HG03558 (cell line): ENCODE measurements around the gene CDH19.

Experiments
- ATAC-seq: cut with Tn5 transposase; IDR thresholded peaks from one replicate; pipeline ENCODE4 v1.9.1; 2021; ENCODE audit warnings: moderate number of reproducible peaks; ENCODE audit not compliant: unreplicated experiment; ENCODE audit errors: extremely low read depth

The CDH19 gene

GRCh38 chr18:66571845-66572244, 32.0 kb downstream of the CDH19 start:
- ATAC-seq = no peak

GRCh38 chr18:66566616-66567015, 37.3 kb downstream of the CDH19 start:
- ATAC-seq = no peak

DNA sequence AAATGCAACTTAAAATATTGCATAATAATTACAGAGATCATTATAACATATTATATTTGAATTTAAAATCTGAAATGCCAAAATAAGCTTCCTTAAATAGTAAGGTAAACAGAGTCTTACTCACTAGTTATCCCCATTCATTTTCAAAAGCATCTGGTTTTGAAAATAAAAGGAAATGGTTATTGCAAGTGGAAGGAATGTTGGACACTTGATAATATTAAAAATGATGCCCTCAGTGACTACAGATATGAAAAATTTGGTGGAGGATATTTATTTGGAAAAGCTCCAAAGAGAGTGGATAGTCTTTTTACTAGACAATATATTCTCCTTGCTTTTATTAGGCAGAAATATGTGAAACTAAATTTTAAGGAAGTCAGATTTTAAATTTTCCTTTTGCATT, 39.7 kb downstream of the CDH19 start:
- no peak for ATAC-seq

DNA sequence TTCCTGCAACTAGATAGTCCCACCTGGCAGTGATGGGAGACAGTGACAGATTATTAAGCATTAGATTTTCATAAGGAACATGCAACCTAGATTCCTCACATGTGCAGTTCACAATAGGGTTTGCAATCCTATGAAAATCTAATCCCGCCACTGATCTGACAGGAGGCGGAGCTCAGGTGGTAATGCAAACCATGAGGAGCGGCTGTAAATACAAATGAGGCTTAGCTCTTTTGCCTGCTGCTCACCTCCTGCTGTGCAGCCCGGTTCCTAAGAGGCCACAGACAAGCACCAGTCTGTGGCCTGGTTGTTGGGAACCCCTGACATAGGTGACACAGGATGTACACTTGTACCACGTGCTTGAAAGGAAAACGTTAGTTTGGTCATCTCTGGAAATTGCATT, 41.6 kb downstream of the CDH19 start:
- no peak for ATAC-seq

DNA sequence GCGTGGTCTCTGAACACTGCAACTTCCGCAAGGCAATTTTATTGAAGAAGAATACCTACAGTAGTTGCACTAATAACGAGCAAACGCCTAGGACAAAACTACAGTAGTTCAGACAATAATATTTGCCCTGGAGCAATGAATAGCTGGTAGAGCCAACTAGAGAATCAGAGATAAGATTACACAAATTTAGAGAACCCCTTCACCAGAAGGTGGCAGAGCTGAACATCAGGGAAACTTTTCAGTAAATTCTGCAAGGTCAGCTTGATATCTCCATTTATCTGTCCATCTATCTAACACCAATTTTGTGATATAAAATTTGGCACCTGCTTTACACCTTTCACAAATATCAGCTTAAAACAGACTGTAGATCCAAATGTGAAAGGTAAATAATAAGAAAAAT, 43.8 kb downstream of the CDH19 start:
- no peak for ATAC-seq

- no peak for ATAC-seq
Measured at GRCh38 chr18:66558773-66559172, 45.1 kb downstream of the CDH19 start.

DNA sequence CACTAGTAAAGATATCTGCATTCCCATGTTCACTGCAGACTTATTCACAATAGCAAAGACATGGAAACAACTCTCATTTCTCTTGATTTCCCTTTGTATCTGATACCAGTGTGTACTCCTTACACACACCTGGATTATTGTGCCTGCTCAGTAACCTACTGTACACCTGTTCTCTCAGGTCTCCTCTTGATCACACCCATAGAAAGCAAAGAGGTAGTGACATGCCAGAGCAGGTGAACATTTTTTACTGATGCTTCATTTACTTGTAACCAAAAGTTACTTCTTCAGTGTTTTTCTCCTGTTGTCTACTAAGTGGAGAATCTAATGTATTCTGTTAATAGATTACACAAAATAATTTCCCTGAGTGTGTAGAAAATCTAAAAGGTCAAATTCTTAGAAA, 46.8 kb downstream of the CDH19 start:
- ATAC-seq = no peak

DNA sequence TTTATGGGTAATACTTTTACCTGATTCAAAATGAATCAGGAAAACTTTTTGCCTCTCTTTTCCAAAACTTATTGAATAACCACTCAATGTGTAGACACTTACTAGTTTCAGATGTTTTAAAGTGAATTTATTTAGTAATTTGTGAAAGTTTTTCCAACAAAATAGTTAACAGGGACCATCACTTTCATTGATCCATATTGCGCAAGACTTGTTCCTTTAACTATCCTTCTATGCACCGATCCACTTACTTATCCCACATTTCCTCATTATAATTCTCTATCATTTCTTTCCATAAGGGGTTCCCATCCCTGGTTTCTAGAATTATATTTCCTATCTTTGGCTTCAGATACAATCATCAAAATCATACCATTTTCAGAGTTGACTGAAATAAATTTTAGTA, 48.3 kb downstream of the CDH19 start:
- ATAC-seq = no peak

DNA sequence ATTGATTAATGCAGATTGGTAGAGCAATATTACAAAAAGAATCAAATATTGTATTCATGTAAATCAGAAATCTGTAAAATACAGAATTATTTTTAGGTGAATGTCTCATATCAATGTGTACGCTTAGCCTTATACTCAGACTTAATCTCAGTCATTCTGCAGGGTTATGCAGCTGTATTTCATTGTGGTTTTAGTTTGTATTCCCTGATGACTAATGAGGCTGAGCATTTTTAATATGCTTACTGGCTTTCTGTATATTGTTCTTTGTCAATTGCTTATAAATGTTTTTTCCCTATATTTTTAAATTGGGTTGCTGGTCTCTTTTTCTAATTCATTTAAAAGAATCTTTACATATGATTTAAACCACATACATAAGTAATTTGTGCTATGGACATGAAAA, 50.1 kb downstream of the CDH19 start:
- no peak for ATAC-seq

- no peak for ATAC-seq
Measured at GRCh38 chr18:66550366-66550765, 53.5 kb downstream of the CDH19 start.

- no peak for ATAC-seq
Measured at GRCh38 chr18:66548747-66549146, 55.1 kb downstream of the CDH19 start.

- no peak for ATAC-seq
Measured at GRCh38 chr18:66534110-66534509, 69.8 kb downstream of the CDH19 start.

GRCh38 chr18:66533693-66534092, 70.2 kb downstream of the CDH19 start:
- ATAC-seq = no peak

GRCh38 chr18:66523219-66523991, 80.5 kb downstream of the CDH19 start:
- no peak for ATAC-seq

- ATAC-seq = no peak
Measured at GRCh38 chr18:66513996-66514395, 89.9 kb downstream of the CDH19 start.

GRCh38 chr18:66511792-66512191, 92.1 kb downstream of the CDH19 start:
- ATAC-seq = no peak

DNA sequence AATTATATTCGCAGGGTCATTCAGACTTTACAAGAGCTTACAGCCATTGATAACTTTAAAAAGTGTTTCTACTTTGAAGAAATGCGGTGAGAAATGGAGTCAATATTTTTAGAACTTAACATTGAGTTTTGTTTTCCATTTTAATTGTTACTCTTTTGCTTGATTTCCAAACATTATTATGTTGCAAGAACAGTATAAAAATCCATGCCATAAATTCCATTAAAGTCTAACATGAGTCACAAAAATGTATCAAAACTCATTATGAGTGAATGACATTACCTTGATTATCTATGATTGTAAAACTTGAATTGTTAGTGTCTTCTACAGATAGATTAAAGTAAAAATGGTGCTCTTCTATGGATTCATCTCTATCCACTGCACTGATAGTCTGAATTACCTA, 92.6 kb downstream of the CDH19 start:
- ATAC-seq = no peak

DNA sequence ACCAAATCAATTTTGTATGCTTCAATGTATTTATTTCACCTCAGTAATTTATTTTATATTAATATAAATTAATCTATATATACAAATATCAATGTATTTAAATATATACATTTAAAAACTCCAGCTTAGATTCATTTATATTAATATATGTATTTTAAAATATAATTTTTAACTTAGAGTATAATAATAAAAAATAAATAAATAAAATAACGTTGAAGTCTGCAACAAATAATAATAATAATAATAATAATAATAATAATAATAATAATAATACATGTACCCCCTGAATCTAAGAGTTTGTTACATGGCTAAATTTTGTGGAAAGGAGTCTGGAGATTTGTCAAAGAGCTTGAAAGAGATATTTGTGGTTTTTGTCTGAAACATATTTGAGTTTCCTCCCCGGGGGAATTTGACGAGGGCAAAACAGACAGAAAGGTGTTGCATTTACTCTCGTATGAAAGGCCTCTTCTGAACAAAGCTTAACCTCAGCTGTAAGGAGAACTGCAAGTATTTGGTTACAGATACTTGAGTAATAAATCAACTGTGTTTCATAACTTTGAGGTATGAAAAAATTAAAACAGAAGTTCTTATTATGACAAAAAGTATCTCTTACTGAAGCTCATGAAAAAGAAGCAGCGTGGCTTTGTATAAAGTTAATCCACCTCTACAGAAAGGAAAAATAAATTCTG, 93.4 kb downstream of the CDH19 start:
- no peak for ATAC-seq

GRCh38 chr18:66508937-66509336, 95.0 kb downstream of the CDH19 start:
- ATAC-seq = no peak

DNA sequence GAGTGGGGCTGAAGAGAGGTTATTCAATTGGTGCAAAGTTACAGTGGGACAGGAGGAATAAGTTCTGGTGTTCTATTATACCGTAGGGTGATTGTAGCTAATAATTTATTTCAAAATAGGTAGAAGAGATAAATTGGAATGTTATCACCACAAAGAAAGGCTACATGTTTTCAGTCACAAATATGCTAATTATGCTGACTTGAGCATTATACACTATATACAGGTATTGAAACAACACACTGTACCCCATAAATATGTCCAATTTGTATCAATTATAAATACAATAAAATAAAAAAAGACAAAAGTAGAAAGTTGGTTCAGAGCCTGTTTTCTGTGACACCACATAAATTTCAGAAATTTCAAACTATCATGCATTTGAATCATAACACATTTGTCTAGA, 97.7 kb downstream of the CDH19 start:
- no peak for ATAC-seq

DNA sequence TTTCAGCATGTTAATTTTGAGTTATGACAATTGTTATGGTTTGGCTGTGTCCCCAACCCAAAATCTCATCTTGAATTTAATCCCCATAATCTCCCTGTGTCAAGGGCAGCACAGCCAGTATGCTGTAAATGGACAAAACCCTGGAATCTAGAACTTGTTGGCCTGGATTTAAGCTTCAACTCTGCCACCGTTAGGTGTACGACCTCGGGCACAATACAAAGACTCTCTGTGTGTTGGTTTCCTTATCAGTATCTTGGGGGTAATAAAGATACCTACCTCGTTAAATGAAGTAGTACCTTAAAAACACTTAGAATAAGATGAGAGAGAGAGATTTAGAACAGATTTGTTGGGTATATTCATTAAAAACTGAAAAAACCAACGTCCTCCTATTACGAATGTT, 106.5 kb downstream of the CDH19 start:
- no peak for ATAC-seq

DNA sequence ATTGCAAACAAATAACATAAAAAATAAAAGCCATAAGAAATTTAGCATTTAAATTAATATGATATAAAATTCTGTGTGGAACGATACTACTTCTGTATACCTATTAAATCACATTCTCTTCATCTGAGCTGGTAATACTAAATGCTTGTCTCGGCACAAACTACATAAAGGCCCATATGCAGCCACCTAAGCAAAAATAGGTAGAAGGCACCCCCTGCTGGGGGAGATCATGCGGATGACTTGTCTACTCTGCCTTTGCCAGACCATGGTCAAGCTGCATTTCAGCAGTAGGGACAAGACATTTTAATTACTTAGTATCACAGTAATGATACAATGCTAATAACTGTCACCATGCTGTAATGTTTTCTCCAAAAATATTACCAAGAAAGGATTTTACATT, 108.0 kb downstream of the CDH19 start:
- ATAC-seq = peak; percentile 61
